HEK293 (cell line): ENCODE data around the gene RNF41.

ENCODE experiments used
- CTCF ChIA-PET: fragments of 350-600 bp; formaldehyde crosslinking; extraction: SDS; loops from one replicate; lab custom pipeline; 2021; ENCODE audit warnings: antibody characterized with exemption; lab: Yijun Ruan, JAX
- POLR2A ChIA-PET: fragments of 300-600 bp; formaldehyde crosslinking; extraction: SDS; loops from one replicate; lab custom pipeline; 2020; ENCODE audit warnings: antibody characterized with exemption, inconsistent platforms; lab: Yijun Ruan, JAX
- H3K27ac ChIP-seq: fragments of 200-500 bp; sonication (Bioruptor generic); 2 replicates; pipeline ENCODE4 v1.5.1; 2014; ENCODE audit warnings: low read depth, low read length, control low read depth, inconsistent platforms; ENCODE audit errors: extremely low read depth
- H3K36me3 ChIP-seq, 2 experiments: fragments of 200-500 bp in 1 of 2; sonication (Bioruptor generic) in 1 of 2; 1 replicate in 1 of 2; 2 replicates in 1 of 2; pipeline ENCODE4 v1.5.1; 2014 to 2017; ENCODE audit warnings: inconsistent platforms in 2 of 2, low read length in 2 of 2; ENCODE audit not compliant: control insufficient read depth in 2 of 2, insufficient read depth in 1 of 2
- H3K4me1 ChIP-seq: fragments of 200-500 bp; sonication (Bioruptor generic); 2 replicates; pipeline ENCODE4 v1.5.1; 2014; ENCODE audit warnings: mild to moderate bottlenecking, low read length, inconsistent platforms; ENCODE audit not compliant: control insufficient read depth, insufficient read depth
- H3K4me3 ChIP-seq: 2 replicates; pipeline ENCODE4 v1.5.1; 2011; ENCODE audit warnings: low read depth, mild to moderate bottlenecking, control low read depth, low read length, moderate library complexity
- H3K9me3 ChIP-seq: fragments of 200-500 bp; sonication (Bioruptor generic); 2 replicates; pipeline ENCODE4 v1.5.1; 2014; ENCODE audit warnings: low read depth, low read length, inconsistent platforms; ENCODE audit not compliant: control insufficient read depth, insufficient read depth
- ELK4 ChIP-seq: IDR thresholded peaks from 2 replicates; pipeline ENCODE4 v1.6.1; 2011; ENCODE audit warnings: mild to moderate bottlenecking, low read depth, low read length, borderline replicate concordance
- HOXD13 ChIP-seq: sonication (generic); formaldehyde crosslinking; IDR thresholded peaks from 2 replicates; pipeline ENCODE4 v1.8.0; 2022; ENCODE audit warnings: missing genetic modification reagents, borderline replicate concordance
- MYNN ChIP-seq: fragments of 450-650 bp; formaldehyde crosslinking; IDR thresholded peaks from 2 replicates; pipeline ENCODE4 v1.5.1; 2016; ENCODE audit warnings: missing biosample characterization, missing genetic modification characterization, borderline replicate concordance
- MZF1 ChIP-seq: fragments of 450-650 bp; formaldehyde crosslinking; IDR thresholded peaks from 2 replicates; pipeline ENCODE4 v1.5.1; 2017; ENCODE audit warnings: missing biosample characterization, missing genetic modification characterization, borderline replicate concordance
- OVOL3 ChIP-seq: fragments of 450-650 bp; formaldehyde crosslinking; IDR thresholded peaks from 2 replicates; pipeline ENCODE4 v1.5.1; 2016; ENCODE audit warnings: missing biosample characterization, missing genetic modification characterization
- PATZ1 ChIP-seq: fragments of 450-650 bp; formaldehyde crosslinking; IDR thresholded peaks from 2 replicates; pipeline ENCODE4 v1.5.1; 2016; ENCODE audit warnings: missing biosample characterization, missing genetic modification characterization
- PRDM6 ChIP-seq: fragments of 450-650 bp; formaldehyde crosslinking; IDR thresholded peaks from 2 replicates; pipeline ENCODE4 v1.5.1; 2017; ENCODE audit warnings: missing biosample characterization, missing genetic modification characterization
- SP3 ChIP-seq: fragments of 450-650 bp; formaldehyde crosslinking; IDR thresholded peaks from 2 replicates; pipeline ENCODE4 v1.5.1; 2016; ENCODE audit warnings: missing biosample characterization, missing genetic modification characterization
- TRIM28 ChIP-seq: IDR thresholded peaks from 2 replicates; pipeline ENCODE4 v1.6.1; 2011; ENCODE audit warnings: low read length, control low read depth, borderline replicate concordance
- YY2 ChIP-seq: fragments of 450-650 bp; formaldehyde crosslinking; IDR thresholded peaks from 2 replicates; pipeline ENCODE4 v1.5.1; 2016; ENCODE audit warnings: missing biosample characterization, missing genetic modification characterization
- ZBTB11 ChIP-seq: fragments of 450-650 bp; formaldehyde crosslinking; conservative IDR thresholded peaks from 2 replicates; pipeline ENCODE4 v1.5.1; 2016; ENCODE audit warnings: low read depth, missing biosample characterization, missing genetic modification characterization
- ZFP37 ChIP-seq: fragments of 450-650 bp; formaldehyde crosslinking; IDR thresholded peaks from 2 replicates; pipeline ENCODE4 v1.5.1; 2016; ENCODE audit warnings: missing biosample characterization, missing genetic modification characterization
- ZFP69B ChIP-seq: fragments of 450-650 bp; formaldehyde crosslinking; IDR thresholded peaks from 2 replicates; pipeline ENCODE4 v1.5.1; 2016; ENCODE audit warnings: missing biosample characterization, missing genetic modification characterization
- ZNF239 ChIP-seq: fragments of 450-650 bp; formaldehyde crosslinking; IDR thresholded peaks from 2 replicates; pipeline ENCODE4 v1.5.1; 2016; ENCODE audit warnings: missing biosample characterization, missing genetic modification characterization
- ZNF433 ChIP-seq: fragments of 450-650 bp; formaldehyde crosslinking; IDR thresholded peaks from 2 replicates; pipeline ENCODE4 v1.5.1; 2016; ENCODE audit warnings: missing biosample characterization, missing genetic modification characterization, low read depth
- ZNF473 ChIP-seq: fragments of 450-650 bp; formaldehyde crosslinking; IDR thresholded peaks from 2 replicates; pipeline ENCODE4 v1.5.1; 2017; ENCODE audit warnings: missing biosample characterization, missing genetic modification characterization
- ZNF529 ChIP-seq: fragments of 450-650 bp; formaldehyde crosslinking; IDR thresholded peaks from 2 replicates; pipeline ENCODE4 v1.5.1; 2017; ENCODE audit warnings: missing genetic modification characterization, missing biosample characterization; ENCODE audit not compliant: insufficient replicate concordance
- ZNF704 ChIP-seq: fragments of 450-650 bp; formaldehyde crosslinking; IDR thresholded peaks from 2 replicates; pipeline ENCODE4 v1.5.1; 2016; ENCODE audit warnings: missing biosample characterization, missing genetic modification characterization
- ZSCAN18 ChIP-seq: fragments of 450-650 bp; formaldehyde crosslinking; IDR thresholded peaks from 2 replicates; pipeline ENCODE4 v1.5.1; 2016; ENCODE audit warnings: missing biosample characterization, missing genetic modification characterization
- ZSCAN30 ChIP-seq: fragments of 450-650 bp; IDR thresholded peaks from 2 replicates; pipeline ENCODE4 v1.5.1; 2018; ENCODE audit warnings: missing biosample characterization, mild to moderate bottlenecking, missing genetic modification characterization, moderate library complexity

The RNF41 gene

GRCh38 chr12:56198836-56199235, 22.9 kb downstream of the RNF41 start:
- POLR2A ChIA-PET, result interaction anchor here (0.6 to 2.4 kb wide), 2 partner anchors 10 to 23 kb away, joined by 4 to 17 read pairs; partner anchors contain the start of gene RNF41
- CTCF ChIA-PET, result interaction anchor here (0.7 to 3.0 kb wide), 2 partner anchors 10 to 14 kb away, joined by 3 to 14 read pairs; partner anchors contain the start of gene SMARCC2
- TF ChIP-seq ZSCAN18, result no peak
- no peak for TF ChIP-seq YY2 (tag by site-specific recombination)
- TF ChIP-seq ZFP37 (tag by site-specific recombination), result no peak
- TF ChIP-seq PRDM6 (tag by site-specific recombination), result no peak
- no peak for TF ChIP-seq TRIM28
- no peak for TF ChIP-seq ZNF433 (tag by site-specific recombination)
- TF ChIP-seq PATZ1, result no peak
- TF ChIP-seq ZFP69B (tag by site-specific recombination), result no peak
- TF ChIP-seq ELK4, result no peak
- no peak for TF ChIP-seq ZBTB11 (tag by site-specific recombination)
- no peak for TF ChIP-seq SP3
- no peak overlapping the region for H3K27ac ChIP-seq
- H3K9me3 ChIP-seq, result no peaks in the 10 kb centered on the region
- no peak overlapping the region for H3K4me3 ChIP-seq
- no peaks in the 10 kb centered on the region for H3K4me1 ChIP-seq
- H3K36me3 ChIP-seq, result no peaks in the 10 kb centered on the region; a peak in 1 of 3 replicates

GRCh38 chr12:56197921-56198635, 23.6 kb downstream of the RNF41 start:
- H3K27ac ChIP-seq, result no peak overlapping the region
- POLR2A ChIA-PET, result interaction anchor here (0.6 to 2.4 kb wide), 4 partner anchors 24 to 553 kb away, joined by 3 to 17 read pairs (median 4); partner anchors contain the start of genes ANKRD52 and RNF41
- no peaks in the 10 kb centered on the region for H3K4me1 ChIP-seq
- H3K36me3 ChIP-seq, result no peaks in the 10 kb centered on the region; a peak in 1 of 3 replicates
- H3K4me3 ChIP-seq, result no peak overlapping the region
- TF ChIP-seq PATZ1, result no peak
- TF ChIP-seq ZNF529 (tag by site-specific recombination), result no peak
- no peak for TF ChIP-seq OVOL3
- TF ChIP-seq ZNF239 (tag by site-specific recombination), result no peak
- no peak for TF ChIP-seq MZF1 (tag by site-specific recombination)
- no peak for TF ChIP-seq ZNF473 (tag by site-specific recombination)
- TF ChIP-seq MYNN (tag by site-specific recombination), result no peak
- TF ChIP-seq ZSCAN30 (tag by site-specific recombination), result no peak
- no peak for TF ChIP-seq HOXD13 (CRISPR knock-in tag)
- no peak for TF ChIP-seq ZNF704
- H3K9me3 ChIP-seq, result no peaks in the 10 kb centered on the region
- CTCF ChIA-PET, result interaction anchor here (0.7 to 3.0 kb wide), 6 partner anchors 7 to 62 kb away, joined by 3 to 14 read pairs (median 4); partner anchors contain the start of genes RNF41 and SMARCC2
